LNCAP (cell line): ENCODE measurements around the gene PLIN3.

Experiments
- CTCF ChIP-seq: fragments of 450-650 bp; IDR thresholded peaks from 2 replicates; pipeline ENCODE4 v1.5.1; 2017; ENCODE audit warnings: mild to moderate bottlenecking

Gene PLIN3

DNA sequence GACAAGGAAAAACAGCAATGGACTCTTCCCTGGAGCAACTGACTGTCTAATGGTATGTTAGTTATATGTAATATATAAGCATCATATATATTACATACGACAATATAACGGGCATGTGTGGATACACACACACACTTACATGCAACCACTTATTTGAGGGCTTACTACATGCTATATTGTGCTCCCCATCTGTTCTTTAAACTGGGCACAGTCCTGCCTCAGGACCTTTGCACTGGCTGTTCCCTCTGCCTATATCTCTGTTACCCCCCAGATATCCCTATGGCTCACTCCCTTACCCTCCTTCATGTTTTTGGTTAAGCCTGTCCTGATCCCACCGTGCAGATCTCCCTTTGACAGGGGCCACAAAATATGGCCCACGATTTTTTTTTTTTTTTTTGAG is 46.2 kb downstream of the PLIN3 start:
- TF ChIP-seq CTCF, result no peak

GRCh38 chr19:4817467-4818277 is 49.8 kb downstream of the PLIN3 start:
- no peak for TF ChIP-seq CTCF

DNA sequence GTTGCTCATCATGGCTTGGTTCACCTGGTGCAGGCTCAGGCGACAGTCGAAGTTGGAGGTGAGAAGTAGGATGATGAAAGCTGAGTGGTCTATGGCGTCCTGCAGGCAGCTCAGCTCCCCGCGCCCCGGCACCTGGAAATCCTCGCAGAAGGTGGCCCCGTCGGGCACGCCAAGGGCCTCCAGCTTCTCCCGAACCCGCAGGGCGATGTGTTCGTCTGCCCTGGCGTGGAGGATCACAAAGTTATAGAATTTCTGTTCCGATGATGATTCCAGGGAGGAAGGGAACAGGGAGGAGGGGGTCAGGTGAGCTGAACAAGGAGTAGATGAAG is 50.6 kb downstream of the PLIN3 start:
- TF ChIP-seq CTCF, result no peak

DNA sequence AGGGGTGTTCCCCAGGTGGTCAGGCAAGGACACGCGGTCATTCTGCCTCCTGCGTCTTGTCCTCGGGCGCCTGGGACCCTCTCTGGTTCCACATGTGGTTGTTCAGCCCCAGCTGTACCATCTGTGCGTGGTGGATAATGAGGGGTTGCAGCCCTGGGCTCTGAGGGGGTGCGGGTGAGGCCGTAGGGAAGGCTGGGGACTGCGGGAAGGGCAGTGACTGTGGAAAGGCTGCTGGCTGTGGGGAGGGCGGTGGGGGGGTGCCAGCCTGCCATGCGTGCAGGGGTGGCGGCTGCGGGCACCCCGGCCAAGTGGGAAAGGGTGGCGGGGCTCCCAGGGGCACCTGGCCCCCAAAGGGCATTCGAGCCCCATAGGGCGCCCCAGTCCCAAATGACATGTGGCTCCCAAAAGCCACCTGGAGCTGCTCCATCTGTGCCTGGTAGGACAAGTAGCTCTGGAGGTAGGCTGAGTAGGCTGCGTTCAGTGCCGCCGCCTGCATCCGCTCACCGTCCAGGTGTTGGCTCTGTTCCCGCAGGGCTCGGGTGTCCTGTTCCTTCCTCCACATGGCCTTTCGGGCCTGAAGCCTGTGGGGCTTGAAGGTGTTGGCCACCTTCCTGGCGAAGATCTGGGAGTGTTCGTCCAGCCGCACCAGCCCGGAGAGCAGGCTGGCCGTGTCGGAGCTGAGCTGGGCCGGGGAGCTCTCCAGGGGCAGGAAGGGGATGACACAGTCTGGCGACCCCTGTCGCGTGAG is 51.1 kb downstream of the PLIN3 start:
- TF ChIP-seq CTCF, result no peak

DNA sequence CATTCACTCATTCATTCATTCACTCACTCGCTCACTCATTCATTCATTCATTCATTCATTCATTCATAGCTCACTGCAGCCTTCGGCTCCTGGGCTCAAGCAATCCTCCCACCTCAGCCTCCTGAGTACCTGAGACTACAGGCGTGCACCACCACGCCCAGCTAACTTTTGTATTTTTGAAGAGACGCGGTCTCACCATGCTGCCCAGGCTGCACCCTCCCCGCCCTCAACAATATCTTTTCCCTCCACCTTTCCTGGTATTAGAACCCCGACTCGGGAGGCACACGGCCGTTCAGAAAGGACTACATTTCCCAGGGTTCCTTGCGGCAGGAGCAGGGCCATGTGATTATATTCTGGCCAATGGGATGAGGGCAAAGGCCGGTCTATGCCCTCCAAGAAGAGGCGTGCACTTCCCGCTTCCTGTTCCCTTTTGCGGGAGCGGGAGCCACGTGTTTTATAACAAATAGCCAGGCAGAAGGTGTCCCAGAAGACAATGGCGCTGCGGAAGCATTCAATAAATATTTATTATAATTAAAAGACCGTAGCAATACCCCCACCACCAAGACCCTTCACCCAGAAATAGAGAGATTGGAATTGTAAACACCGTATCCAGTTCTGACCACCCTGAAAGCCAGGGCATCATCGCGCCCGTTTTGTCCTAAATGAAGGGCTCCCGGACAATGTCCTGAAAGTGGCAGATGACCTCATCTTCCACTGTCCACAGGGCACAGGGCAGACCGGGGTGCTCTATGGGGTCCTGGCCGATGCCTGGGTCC is 51.9 kb downstream of the PLIN3 start:
- no peak for TF ChIP-seq CTCF

DNA sequence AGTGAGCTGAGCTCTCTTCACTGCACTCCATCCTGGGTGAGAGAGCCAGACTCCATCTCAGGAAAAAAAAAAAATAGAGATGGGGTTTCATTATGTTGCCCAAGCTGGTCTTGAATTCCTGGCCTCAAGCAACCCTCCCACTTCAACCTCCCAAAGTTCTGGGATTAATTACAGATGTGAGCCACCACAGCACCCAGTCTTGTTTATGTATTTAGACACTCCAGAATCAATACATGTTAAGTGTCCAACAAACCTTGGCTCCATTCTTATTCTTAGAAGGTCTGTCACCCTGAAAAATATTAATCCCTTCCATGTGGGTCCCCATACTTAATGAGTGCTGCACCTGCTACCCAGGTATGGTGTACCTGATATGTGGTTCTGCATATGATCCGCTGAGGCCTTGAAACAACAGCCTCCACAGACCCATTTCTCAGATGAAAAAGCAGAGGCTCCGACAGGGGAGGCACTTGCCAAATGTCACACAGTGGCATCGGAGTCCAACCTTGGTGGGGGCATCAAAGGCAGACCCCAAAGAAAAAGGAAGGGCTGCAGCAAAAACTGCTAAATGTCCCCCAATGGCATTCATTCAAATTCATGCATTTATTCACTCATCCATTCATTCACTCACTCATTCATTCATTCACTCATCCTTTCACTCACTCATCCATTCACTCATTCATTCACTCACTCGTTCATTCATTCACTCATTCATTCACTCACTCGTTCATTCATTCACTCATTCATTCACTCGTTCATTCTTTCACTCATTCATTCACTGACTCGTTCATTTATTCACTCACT is 52.6 kb downstream of the PLIN3 start:
- TF ChIP-seq CTCF, result no peak
